Left lung (tissue), 10 donors: Measurements from ENCODE around the gene ASTN1. TPM values are rescaled to one million over a fixed set of nuclear protein-coding genes. Genes with fewer than 3 reads are reported as not detected.
A peak's percentile ranks its signal among the peaks of the same experiment; 100 is the strongest.

Experiments used
- ATAC-seq: fragments of 200-7000 bp; cut with Tn5 transposase; one replicate; pipeline ENCODE4 v1.9.1; 2020; ENCODE audit warnings: moderate library complexity
- DNase-seq, 4 donors: peaks; one replicate each; pipeline ENCODE4 v3.0.0-alpha.2; 2013 to 2020
- H3K27ac ChIP-seq, 2 donors: fragments of 200-600 bp; sonication (generic) in 1 of 2; one replicate each; pipeline versions ENCODE4 v1.5.0 to v1.8.0; 2020 to 2021
- H3K27me3 ChIP-seq, 2 donors: fragments of 200-600 bp; sonication (generic) in 1 of 2; one replicate each; pipeline versions ENCODE4 v1.5.0 to v1.8.0; 2020 to 2021
- H3K36me3 ChIP-seq, 2 donors: fragments of 200-600 bp; sonication (generic) in 1 of 2; one replicate each; pipeline versions ENCODE4 v1.5.0 to v1.8.0; 2020 to 2021
- H3K4me1 ChIP-seq, 2 donors: fragments of 200-600 bp; one replicate each; pipeline ENCODE4 v1.8.0; 2021
- H3K4me3 ChIP-seq, 2 donors: fragments of 200-600 bp; sonication (generic) in 1 of 2; one replicate each; pipeline versions ENCODE4 v1.5.0 to v1.8.0; 2020 to 2021; ENCODE audit warnings: mild to moderate bottlenecking in 1 of 2
- H3K9me3 ChIP-seq, 2 donors: fragments of 200-600 bp; sonication (generic) in 1 of 2; one replicate each; pipeline versions ENCODE4 v1.5.0 to v1.8.0; 2020 to 2021
- intact Hi-C, 2 donors: fragments of 100-400 bp; cut with DNase I; formaldehyde crosslinking; loops; one replicate each; pipeline versions ENCODE4 v1.11.2 to v1.14.2; 2022
- polyA plus RNA-seq, 6 donors: library from polyadenylated mRNA; unstranded; fragments of 120-200 nt; gene quantifications; one replicate each; pipeline ENCODE4 v1.2.1, GENCODE V29; 2013; ENCODE audit not compliant: insufficient read length in 6 of 6
- total RNA-seq, 2 donors: library from RNA; stranded (reverse); fragmentation: NEBNext Ultra II Directional; extraction: Animal tissue kit (Norgen Biotek cat#: 25700); gene quantifications; one replicate each; pipeline ENCODE4 v1.2.1, GENCODE V29; 2021
- TF ChIP-seq, protein P1 (sequence below), 2 donors: fragments of 200-600 bp; sonication (generic) in 1 of 2; IDR thresholded peaks; one replicate each; pipeline versions ENCODE4 v1.5.0 to v1.8.0; 2021; ENCODE audit warnings: antibody characterized with exemption in 2 of 2
- donor health status: DM: no; HTN: yes; CAD: no.
- donor health status: DM: no; HTN: no; CAD: no.

Gene ASTN1
- total and polyA plus RNA-seq, 8 donors: 0.10 to 3.1 (median 2.2) TPM

DNA sequence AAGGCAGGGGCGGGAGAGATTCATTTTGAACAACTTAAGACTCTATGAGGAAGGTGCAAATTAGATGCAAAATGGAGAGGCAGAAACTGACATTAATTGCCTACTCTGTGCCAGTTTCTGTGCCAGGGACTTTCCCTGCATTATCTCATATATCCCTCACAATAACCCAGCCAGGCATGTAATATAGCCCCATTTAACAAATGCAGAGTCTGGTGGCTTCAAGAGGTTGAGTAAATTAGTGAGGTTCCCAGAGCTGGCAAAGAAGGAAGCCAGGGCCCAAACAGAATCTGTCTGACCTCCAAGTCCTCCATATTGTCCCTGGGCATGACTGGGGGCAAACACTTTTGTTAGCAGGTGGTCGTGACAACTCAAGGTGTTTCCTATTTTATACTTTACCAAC is 199.8 kb downstream of the ASTN1 start:
- intact Hi-C loops: no loop called here
- Histone ChIP-seq H3K4me1 (no peaks in the 10 kb centered on the region), H3K4me3 (no peak overlapping the region), H3K27me3 (no peaks in the 10 kb centered on the region), H3K9me3 (no peaks in the 10 kb centered on the region), H3K27ac (no peak overlapping the region), H3K36me3 (no peaks in the 10 kb centered on the region)
- TF ChIP-seq, protein P1, sequence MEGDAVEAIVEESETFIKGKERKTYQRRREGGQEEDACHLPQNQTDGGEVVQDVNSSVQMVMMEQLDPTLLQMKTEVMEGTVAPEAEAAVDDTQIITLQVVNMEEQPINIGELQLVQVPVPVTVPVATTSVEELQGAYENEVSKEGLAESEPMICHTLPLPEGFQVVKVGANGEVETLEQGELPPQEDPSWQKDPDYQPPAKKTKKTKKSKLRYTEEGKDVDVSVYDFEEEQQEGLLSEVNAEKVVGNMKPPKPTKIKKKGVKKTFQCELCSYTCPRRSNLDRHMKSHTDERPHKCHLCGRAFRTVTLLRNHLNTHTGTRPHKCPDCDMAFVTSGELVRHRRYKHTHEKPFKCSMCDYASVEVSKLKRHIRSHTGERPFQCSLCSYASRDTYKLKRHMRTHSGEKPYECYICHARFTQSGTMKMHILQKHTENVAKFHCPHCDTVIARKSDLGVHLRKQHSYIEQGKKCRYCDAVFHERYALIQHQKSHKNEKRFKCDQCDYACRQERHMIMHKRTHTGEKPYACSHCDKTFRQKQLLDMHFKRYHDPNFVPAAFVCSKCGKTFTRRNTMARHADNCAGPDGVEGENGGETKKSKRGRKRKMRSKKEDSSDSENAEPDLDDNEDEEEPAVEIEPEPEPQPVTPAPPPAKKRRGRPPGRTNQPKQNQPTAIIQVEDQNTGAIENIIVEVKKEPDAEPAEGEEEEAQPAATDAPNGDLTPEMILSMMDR (IDR thresholded peaks at IDR 0.05): no peak
- DNase-seq (no peak), ATAC-seq (no peak)

DNA sequence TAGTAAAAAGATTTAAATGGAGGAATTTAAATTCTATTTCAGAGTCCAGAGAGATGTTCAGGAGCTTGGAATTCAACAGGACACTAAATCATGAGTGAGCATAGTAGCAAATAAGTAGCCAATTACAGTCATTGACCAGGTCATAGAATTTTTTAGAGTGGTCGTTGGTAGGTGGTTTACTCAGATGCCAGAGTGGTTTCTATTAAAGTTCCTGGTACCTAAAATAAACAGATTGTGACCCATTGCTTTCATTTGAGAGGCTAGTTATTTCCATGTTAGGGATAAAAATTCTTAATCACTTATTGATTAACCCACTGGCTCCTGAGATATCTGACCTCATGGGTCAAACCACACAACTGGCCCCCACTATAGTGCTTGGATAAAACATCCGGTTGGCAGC is 201.3 kb downstream of the ASTN1 start:
- H3K9me3 ChIP-seq: no peaks in the 10 kb centered on the region
- H3K4me1 ChIP-seq: no peaks in the 10 kb centered on the region
- ATAC-seq (no peak), DNase-seq (no peak)
- TF ChIP-seq, protein P1 (IDR thresholded peaks at IDR 0.05): no peak
- H3K4me3 ChIP-seq: no peak overlapping the region
- intact Hi-C loops: no loop called here
- no peaks in the 10 kb centered on the region for H3K36me3 ChIP-seq
- H3K27me3 ChIP-seq: no peaks in the 10 kb centered on the region
- no peak overlapping the region for H3K27ac ChIP-seq

DNA sequence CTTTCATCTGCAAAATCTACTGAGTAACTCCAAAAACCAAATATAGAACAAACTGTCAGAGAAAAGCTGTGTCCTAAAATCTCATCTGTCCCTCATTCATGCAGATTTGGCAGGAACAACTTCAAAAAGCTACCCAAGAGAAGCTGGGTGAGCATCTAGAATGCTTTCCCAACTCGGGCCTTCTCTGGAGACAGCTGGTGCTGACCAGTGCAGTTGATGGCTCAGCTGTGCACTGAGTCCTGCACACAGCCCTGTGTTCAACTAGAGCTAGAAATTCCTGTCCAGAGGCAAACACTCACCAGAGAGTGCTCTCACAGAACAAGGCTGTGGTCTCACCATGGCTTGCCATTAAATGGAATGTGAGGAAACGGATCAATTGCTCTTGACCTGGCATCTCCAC is 202.8 kb downstream of the ASTN1 start:
- DNase-seq (no peak), ATAC-seq (no peak)
- Histone ChIP-seq H3K27ac (no peak overlapping the region), H3K9me3 (no peaks in the 10 kb centered on the region), H3K4me1 (no peaks in the 10 kb centered on the region), H3K27me3 (no peaks in the 10 kb centered on the region), H3K36me3 (no peaks in the 10 kb centered on the region), H3K4me3 (no peak overlapping the region)
- intact Hi-C loops: no loop called here
- TF ChIP-seq, protein P1 (IDR thresholded peaks at IDR 0.05): no peak

DNA sequence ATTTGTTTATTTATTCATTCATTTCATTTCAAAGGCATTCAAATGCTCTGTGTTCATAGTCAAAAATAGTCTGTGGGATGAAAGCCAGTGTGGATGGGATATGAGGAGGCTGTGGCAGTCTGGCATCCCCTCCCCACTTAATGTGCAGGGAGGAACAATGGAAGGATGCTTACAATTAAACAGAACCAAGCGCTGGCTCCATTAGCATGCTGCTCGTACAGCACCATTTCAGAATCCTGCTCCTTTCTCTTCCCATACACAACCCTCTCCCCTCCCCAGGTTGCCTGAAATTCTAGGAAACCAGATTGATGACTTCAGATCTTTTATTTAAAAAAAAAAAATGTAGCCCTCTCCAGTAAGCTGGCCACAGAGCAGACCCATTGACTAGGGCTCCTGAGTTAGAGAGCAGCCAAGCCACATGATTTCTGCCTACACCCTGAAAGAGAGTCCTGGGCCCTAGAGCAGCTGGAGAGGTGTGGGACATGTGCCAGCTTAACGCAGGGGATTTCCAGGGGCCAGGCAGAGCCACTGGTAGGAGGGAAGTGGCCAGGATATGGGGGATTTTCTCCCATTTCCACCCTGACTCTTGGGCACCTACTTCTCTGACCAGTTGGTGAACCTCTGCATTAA is 205.2 kb downstream of the ASTN1 start:
- no peaks in the 10 kb centered on the region for H3K9me3 ChIP-seq
- no peak for ATAC-seq
- no peak overlapping the region for H3K4me3 ChIP-seq
- no peaks in the 10 kb centered on the region for H3K4me1 ChIP-seq
- intact Hi-C loops: no loop called here
- H3K36me3 ChIP-seq: no peaks in the 10 kb centered on the region
- TF ChIP-seq, protein P1 (IDR thresholded peaks at IDR 0.05): no peak
- no peaks in the 10 kb centered on the region for H3K27me3 ChIP-seq
- no peak overlapping the region for H3K27ac ChIP-seq
- DNase-seq: peak in 1 of 4 donors; percentile 13

DNA sequence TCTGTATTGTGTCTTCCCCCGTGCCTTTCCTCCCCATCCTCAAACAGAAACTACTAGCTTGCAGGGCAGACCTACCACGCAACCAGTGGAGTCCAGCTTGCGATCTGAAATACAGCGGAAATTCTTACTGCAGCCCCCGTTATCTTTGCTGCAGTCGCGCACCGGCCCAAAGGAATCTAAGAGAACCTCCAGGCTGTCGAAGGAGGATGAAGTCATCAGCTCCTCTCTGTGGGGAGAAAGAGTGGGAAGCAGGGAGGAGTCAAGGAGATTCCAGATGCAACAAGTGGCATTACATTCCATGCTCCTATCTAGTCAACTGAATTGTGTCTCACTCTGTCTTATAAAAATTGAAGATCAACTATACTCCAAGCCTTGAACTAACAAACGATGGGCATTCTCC is 206.9 kb downstream of the ASTN1 start:
- intact Hi-C loops: no loop called here
- ATAC-seq: no peak
- no peak for DNase-seq
- Histone ChIP-seq H3K9me3 (no peaks in the 10 kb centered on the region), H3K4me3 (no peak overlapping the region), H3K4me1 (no peaks in the 10 kb centered on the region), H3K36me3 (no peaks in the 10 kb centered on the region), H3K27ac (no peak overlapping the region), H3K27me3 (no peaks in the 10 kb centered on the region)
- TF ChIP-seq, protein P1 (IDR thresholded peaks at IDR 0.05): no peak
